RPMI7951 (cell line): ENCODE results near the gene OR2L5. TPM values are rescaled to one million over a fixed set of nuclear protein-coding genes. Genes with fewer than 3 reads are reported as not detected.

ENCODE experiments used
- DNase-seq: peaks from one replicate; pipeline ENCODE4 v3.0.0-alpha.2; 2012; ENCODE audit warnings: low read depth
- total RNA-seq: library from RNA; depleted of rRNA; stranded (reverse); fragments of >200 nt; shearing (Covaris generic); gene quantifications from 2 replicates; pipeline ENCODE4 v1.2.3, GENCODE V29; 2014; rRNA removed

The OR2L5 gene
- not detected in 2 replicates for total RNA-seq

- no peak for DNase-seq
Observed at GRCh38 chr1:248013229-248013710, at the start of gene OR2L5. TSS of gene OR2L5 (plus strand) at chr1:248013660. CDS start at chr1:248021948, 8,288 bp downstream.

GRCh38 chr1:247964933-247965332 is 48.5 kb upstream of the OR2L5 start, which contains the start of gene OR2AK2:
TSS of gene OR2AK2 (plus strand) at chr1:247965233. CDS start at chr1:247965377, 144 bp downstream.
- no peak for DNase-seq

- no peak for DNase-seq
Observed at GRCh38 chr1:247966532-247967204, 46.8 kb upstream of the OR2L5 start.

- no peak for DNase-seq
Observed at GRCh38 chr1:247992986-247993385, 20.5 kb upstream of the OR2L5 start.

GRCh38 chr1:247998811-247999210 is 14.6 kb upstream of the OR2L5 start:
- no peak for DNase-seq

GRCh38 chr1:248000169-248000568 is 13.3 kb upstream of the OR2L5 start:
- DNase-seq, result no peak

- DNase-seq, result no peak
Observed at GRCh38 chr1:248007778-248008177, 5.7 kb upstream of the OR2L5 start.

- DNase-seq, result no peak
Observed at GRCh38 chr1:248009681-248010080, 3.8 kb upstream of the OR2L5 start.

GRCh38 chr1:248015803-248016202 is 2.3 kb downstream of the OR2L5 start:
- no peak for DNase-seq

- no peak for DNase-seq
Observed at GRCh38 chr1:248029770-248030169, 16.3 kb downstream of the OR2L5 start, which contains the start of gene OR2L2. TSS of gene OR2L2 (plus strand) at chr1:248030070. CDS start at chr1:248038268, 8,198 bp downstream.

GRCh38 chr1:248045209-248045608 is 31.7 kb downstream of the OR2L5 start:
- DNase-seq, result peak; percentile 4

GRCh38 chr1:248046536-248046935 is 33.1 kb downstream of the OR2L5 start, which contains the start of gene OR2L3:
TSS of gene OR2L3 (plus strand) at chr1:248046836. CDS start at chr1:248060682, 13,846 bp downstream.
- no peak for DNase-seq

GRCh38 chr1:248047008-248047407 is 33.5 kb downstream of the OR2L5 start:
- DNase-seq, result no peak

- no peak for DNase-seq
Observed at GRCh38 chr1:248054671-248055070, 41.2 kb downstream of the OR2L5 start.

- DNase-seq, result no peak
Observed at GRCh38 chr1:248055261-248055660, 41.8 kb downstream of the OR2L5 start.

GRCh38 chr1:248065071-248065470 is 51.6 kb downstream of the OR2L5 start:
- no peak for DNase-seq

GRCh38 chr1:248065604-248066003 is 52.1 kb downstream of the OR2L5 start:
- DNase-seq, result no peak

Other genes starting within 250 kb of the OR2L5 start
- not detected in 2 replicates for gene OR14A16, start 189.5 kb upstream of the OR2L5 start, total RNA-seq
- gene OR11L1, start 171.8 kb upstream of the OR2L5 start, total RNA-seq, result not detected in 2 replicates
- 2.2 and 2.9 TPM in 2 replicates for gene TRIM58, start 156.5 kb upstream of the OR2L5 start, total RNA-seq
- 0.24 TPM in 1 of 2 replicates, not detected in the other for gene OR2W3, start 118.1 kb upstream of the OR2L5 start, total RNA-seq
- gene OR2T8, start 93.4 kb upstream of the OR2L5 start, total RNA-seq, result 0.29 TPM in 1 of 2 replicates, not detected in the other
- gene OR2AJ1, start 88.8 kb upstream of the OR2L5 start, total RNA-seq, result not detected in 2 replicates
- gene OR2L8, start 64.8 kb upstream of the OR2L5 start, total RNA-seq, result not detected in 2 replicates
- gene OR2AK2, start 48.4 kb upstream of the OR2L5 start, total RNA-seq, result not detected in 2 replicates
- gene OR2L2, start 16.4 kb downstream of the OR2L5 start, total RNA-seq, result not detected in 2 replicates
- not detected in 2 replicates for gene OR2L3, start 33.2 kb downstream of the OR2L5 start, total RNA-seq
- not detected in 2 replicates for gene OR2L13, start 81.5 kb downstream of the OR2L5 start, total RNA-seq
- not detected in 2 replicates for gene OR2M5, start 131.5 kb downstream of the OR2L5 start, total RNA-seq
- gene OR2M2, start 161.2 kb downstream of the OR2L5 start, total RNA-seq, result not detected in 2 replicates
- not detected in 2 replicates for gene OR2M3, start 183.6 kb downstream of the OR2L5 start, total RNA-seq
- gene OR2M4, start 217.8 kb downstream of the OR2L5 start, total RNA-seq, result 0.20 TPM in 1 of 2 replicates, not detected in the other